Fibroblast of lung (primary cell): ENCODE measurements around the gene PTPRF. TPM values are rescaled to one million over a fixed set of nuclear protein-coding genes. Genes with fewer than 3 reads are reported as not detected.

ENCODE experiments used
- DNase-seq, 2 donors: peaks; one replicate each; pipeline versions ENCODE4 v3.0.0 to v3.0.0-alpha.2; 2010; ENCODE audit warnings: low read depth in 2 of 2
- H2AFZ ChIP-seq: 2 replicates; pipeline ENCODE4 v1.5.1; 2012; ENCODE audit warnings: low read length, control low read depth, inconsistent platforms
- H3K27ac ChIP-seq: 2 replicates; pipeline ENCODE4 v1.5.1; 2011; ENCODE audit warnings: low read length, control low read depth; ENCODE audit not compliant: insufficient read depth
- H3K27me3 ChIP-seq: 2 replicates; pipeline ENCODE4 v1.5.1; 2011; ENCODE audit warnings: mild to moderate bottlenecking, low read length; ENCODE audit not compliant: control insufficient read depth, insufficient read depth
- H3K36me3 ChIP-seq: 2 replicates; pipeline ENCODE4 v1.5.1; 2011; ENCODE audit warnings: low read length; ENCODE audit not compliant: control insufficient read depth, insufficient read depth
- H3K4me1 ChIP-seq: 2 replicates; pipeline ENCODE4 v1.5.1; 2011; ENCODE audit warnings: low read length; ENCODE audit not compliant: control insufficient read depth, insufficient read depth; ENCODE audit errors: extremely low read depth
- H3K4me2 ChIP-seq: 2 replicates; pipeline ENCODE4 v1.5.1; 2011; ENCODE audit warnings: low read length, control low read depth; ENCODE audit not compliant: insufficient read depth; ENCODE audit errors: extremely low read depth
- H3K4me3 ChIP-seq, 4 experiments: fragments of 200-600 bp in 1 of 4; sonication (generic) in 1 of 4; replicated peaks in 1 of 4; 2 replicates each; pipeline ENCODE4 v1.5.1; 2011 to 2016; ENCODE audit warnings: low read length in 4 of 4, low read depth in 3 of 4, mild to moderate bottlenecking in 3 of 4, control low read depth in 2 of 4, inconsistent platforms in 1 of 4, mixed read lengths in 1 of 4; ENCODE audit not compliant: insufficient read depth in 1 of 4; ENCODE audit errors: control extremely low read depth in 1 of 4
- H3K79me2 ChIP-seq: 2 replicates; pipeline ENCODE4 v1.5.1; 2012; ENCODE audit warnings: mild to moderate bottlenecking, low read length, inconsistent platforms; ENCODE audit not compliant: control insufficient read depth, insufficient read depth
- H3K9ac ChIP-seq: 2 replicates; pipeline ENCODE4 v1.5.1; 2011; ENCODE audit warnings: mild to moderate bottlenecking, low read length, control low read depth; ENCODE audit not compliant: insufficient read depth
- H3K9me3 ChIP-seq: 2 replicates; pipeline ENCODE4 v1.5.1; 2012; ENCODE audit warnings: low read depth, low read length; ENCODE audit not compliant: control insufficient read depth, insufficient read depth
- H4K20me1 ChIP-seq: 2 replicates; pipeline ENCODE4 v1.5.1; 2011; ENCODE audit warnings: low read length; ENCODE audit not compliant: control insufficient read depth, insufficient read depth; ENCODE audit errors: extremely low read depth
- CTCF ChIP-seq, 2 donors: IDR thresholded peaks in 1 of 2; conservative IDR thresholded peaks in 1 of 2; 1 replicate in 1 of 2; 2 replicates in 1 of 2; pipeline ENCODE4 v1.5.1; 2011 to 2012; ENCODE audit warnings: low read length in 2 of 2, control low read depth in 1 of 2, inconsistent platforms in 1 of 2, low read depth in 1 of 2, mild to moderate bottlenecking in 1 of 2
- EZH2 ChIP-seq: IDR thresholded peaks from 2 replicates; pipeline ENCODE4 v1.5.1; 2012; ENCODE audit warnings: low read length, control low read depth, mild to moderate bottlenecking; ENCODE audit errors: missing control alignments
- polyA plus RNA-seq, 2 donors: library from polyadenylated mRNA; depleted of rRNA in 1 of 2; stranded (reverse) in 1 of 2; unstranded in 1 of 2; fragments of >200 nt; gene quantifications; 2 replicates each; pipeline ENCODE4 v1.2.1, GENCODE V29; 2011 to 2012; ENCODE audit warnings: missing spikeins in 1 of 2
- total RNA-seq: library from RNA; depleted of rRNA; stranded (reverse); fragments of >200 nt; gene quantifications from 2 replicates; pipeline ENCODE4 v1.2.1, GENCODE V29; 2014

PTPRF gene
- total and polyA plus RNA-seq, 2 donors (not counting 1 experiment from before 2014, with no cell fraction given), result 45.2 to 52.0 TPM

- Histone ChIP-seq H3K9me3 (no peaks in the 10 kb centered on the region), H2AFZ (no peak overlapping the region), H3K4me2 (no peak overlapping the region), H4K20me1 (no peaks in the 10 kb centered on the region), H3K27me3 (no peaks in the 10 kb centered on the region), H3K4me3 (no peak overlapping the region), H3K4me1 (no peaks in the 10 kb centered on the region), H3K79me2 (no peaks in the 10 kb centered on the region), H3K27ac (no peak overlapping the region), H3K36me3 (no peaks in the 10 kb centered on the region), H3K9ac (no peak overlapping the region)
- no peak for DNase-seq
- no peak for TF ChIP-seq CTCF (conservative IDR thresholded peaks at IDR 0.05 in 1 of 2, IDR thresholded peaks at IDR 0.05 in 1 of 2; ENCODE audit: low read depth in 1 of 2, low read length in 2 of 2)
- TF ChIP-seq EZH2, result no peak
These were observed 45.8 kb downstream of the PTPRF start for GRCh38 chr1:43576521-43576920.

DNA sequence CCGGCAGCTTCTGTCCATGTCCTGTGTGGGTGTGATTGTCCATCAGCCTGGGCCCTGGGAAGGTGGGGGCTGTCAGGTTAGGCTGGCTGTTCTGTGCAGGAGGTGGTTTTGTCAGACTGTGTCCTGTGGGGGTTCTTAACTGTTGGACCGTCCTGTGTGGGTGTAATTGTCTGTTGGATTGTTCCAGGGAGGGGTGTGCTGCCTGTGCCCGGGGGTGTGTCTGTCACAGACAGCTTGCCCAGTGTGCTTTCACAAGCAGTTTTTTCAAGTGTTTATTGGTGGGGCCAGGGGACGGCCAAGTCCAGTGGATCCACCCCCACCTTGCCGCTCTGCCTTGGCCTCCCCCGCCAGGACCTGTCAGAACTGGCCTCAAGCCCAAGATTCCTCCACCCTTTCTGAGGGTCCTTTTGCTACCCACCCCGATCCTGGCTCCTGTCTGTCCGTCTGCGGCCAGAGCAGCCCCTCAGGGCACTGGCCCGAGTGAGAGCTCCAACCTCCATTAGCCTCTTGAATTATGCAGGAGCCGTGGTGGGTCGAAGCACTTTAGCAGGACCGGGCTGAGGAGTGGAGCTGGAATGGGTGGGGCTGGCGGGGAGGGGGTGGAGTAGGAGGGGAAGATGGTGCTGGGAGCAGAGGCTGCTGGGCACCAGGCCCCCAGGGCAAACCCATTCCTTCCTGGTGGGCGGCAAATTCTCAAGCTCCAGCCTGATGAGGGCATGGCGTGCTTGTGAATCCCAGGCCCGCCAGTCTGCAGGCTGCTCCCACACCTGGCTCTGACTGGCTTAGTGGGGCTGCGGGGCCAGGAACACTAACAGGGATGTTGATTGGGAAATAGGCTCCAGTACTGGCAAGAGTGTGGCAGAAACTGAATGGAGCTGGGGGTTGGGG is 47.2 kb downstream of the PTPRF start:
- Histone ChIP-seq H3K9ac (no peak overlapping the region), H2AFZ (no peak overlapping the region), H3K4me1 (peaks cover 9% of the 10 kb centered on the region), H3K36me3 (no peaks in the 10 kb centered on the region), H3K79me2 (no peaks in the 10 kb centered on the region), H4K20me1 (no peaks in the 10 kb centered on the region), H3K4me3 (no peak overlapping the region), H3K27ac (no peak overlapping the region), H3K27me3 (no peaks in the 10 kb centered on the region), H3K9me3 (no peaks in the 10 kb centered on the region), H3K4me2 (no peak overlapping the region)
- no peak for DNase-seq
- TF ChIP-seq CTCF (conservative IDR thresholded peaks at IDR 0.05 in 1 of 2, IDR thresholded peaks at IDR 0.05 in 1 of 2; ENCODE audit: low read depth in 1 of 2, low read length in 2 of 2), result no peak
- TF ChIP-seq EZH2, result no peak

- no peaks in the 10 kb centered on the region for H3K27me3 ChIP-seq
- TF ChIP-seq EZH2, result no peak
- no peak for TF ChIP-seq CTCF (conservative IDR thresholded peaks at IDR 0.05 in 1 of 2, IDR thresholded peaks at IDR 0.05 in 1 of 2; ENCODE audit: low read depth in 1 of 2, low read length in 2 of 2)
- no peak for DNase-seq
These were observed 49.4 kb downstream of the PTPRF start for GRCh38 chr1:43580039-43580438.

More at GRCh38 chr1:43580039-43580438, 49.4 kb downstream of the PTPRF start:
- no peaks in the 10 kb centered on the region for H3K79me2 ChIP-seq
- H3K9ac ChIP-seq, result no peak overlapping the region
- H3K4me2 ChIP-seq, result no peak overlapping the region
- H4K20me1 ChIP-seq, result no peaks in the 10 kb centered on the region
- no peaks in the 10 kb centered on the region for H3K36me3 ChIP-seq
- no peak overlapping the region for H3K27ac ChIP-seq
- H3K4me1 ChIP-seq, result peaks cover 9% of the 10 kb centered on the region
- no peaks in the 10 kb centered on the region for H3K9me3 ChIP-seq
- H3K4me3 ChIP-seq, result no peak overlapping the region
- no peak overlapping the region for H2AFZ ChIP-seq
